ENCODE data around the gene PLSCR3. TPM values are rescaled to one million over a fixed set of nuclear protein-coding genes. Genes with fewer than 3 reads are reported as not detected.

The PLSCR3 gene
- total RNA-seq, 1 experiment from 2014 or later = 31.5 TPM

DNA sequence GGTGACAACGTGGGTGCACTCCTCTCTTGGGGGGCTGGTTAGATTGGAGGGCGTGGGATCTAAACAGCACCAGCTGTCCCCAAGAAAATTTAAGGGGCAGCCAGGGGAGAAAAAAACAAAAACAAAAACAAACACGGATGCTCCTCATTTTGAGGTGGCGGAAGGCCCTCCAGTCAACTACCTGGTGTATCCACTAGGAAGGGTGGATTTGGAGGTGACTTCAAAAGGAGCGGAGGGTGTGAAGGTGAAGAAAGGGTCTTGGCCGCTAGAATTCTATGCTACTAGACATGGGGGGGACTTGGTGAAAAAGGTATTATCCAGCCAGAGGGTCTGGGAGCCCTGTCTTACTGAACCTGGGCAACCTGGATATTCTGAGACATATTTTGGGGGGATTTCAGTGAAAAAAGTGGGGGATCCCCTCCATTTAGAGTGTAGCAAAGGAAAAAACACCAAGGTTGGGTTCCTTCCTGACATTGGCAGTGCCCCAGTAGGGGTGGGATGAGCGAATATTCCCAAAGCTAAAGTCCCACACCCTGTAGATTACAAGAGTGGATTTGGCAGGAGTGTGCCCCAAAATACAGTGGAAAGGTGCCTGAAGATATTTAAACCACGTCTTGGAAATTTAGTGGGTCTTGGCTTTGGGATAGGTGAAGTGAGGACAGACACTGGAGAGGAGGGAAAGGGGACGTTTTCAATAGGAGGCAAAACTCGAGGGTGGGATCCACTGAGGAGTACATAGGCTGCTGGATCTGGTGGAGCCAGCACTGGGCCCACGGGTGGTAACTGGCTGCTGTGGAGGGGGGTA, 44.5 kb upstream of the PLSCR3 start:
- no peak overlapping the region for H3K18ac ChIP-seq (ENCODE audit: insufficient read length, low read depth, low read length)

More for the DNA sequence above, 44.5 kb upstream of the PLSCR3 start:
- H3K4ac ChIP-seq (ENCODE audit: low read depth, low read length) = no peak overlapping the region
- no peak overlapping the region for H3K14ac ChIP-seq (ENCODE audit: insufficient read depth, low read length)
- peaks cover 33% of the 10 kb centered on the region for H3K23me2 ChIP-seq (ENCODE audit: insufficient read length, low read depth, low read length, poor library complexity, severe bottlenecking)
- H2BK120ac ChIP-seq (ENCODE audit: low read depth, low read length, poor library complexity, severe bottlenecking) = no peak overlapping the region
- H3K79me1 ChIP-seq (ENCODE audit: insufficient read depth, low read depth, low read length, poor library complexity, severe bottlenecking) = no peaks in the 10 kb centered on the region
- H3K4me1 ChIP-seq (ENCODE audit: insufficient read depth, low read length) = no peaks in the 10 kb centered on the region; the same call in 1 of the 2 replicates
- no peak overlapping the region for H2BK15ac ChIP-seq (ENCODE audit: low read depth, low read length)
- no peak overlapping the region for H3K23ac ChIP-seq (ENCODE audit: insufficient read length, low read depth, low read length)
- H3K36me3 Mint-ChIP-seq (ENCODE audit: insufficient read depth in 1 of 3, low read depth in 3 of 3) = peaks cover 0 to 13% (median 2%) of the 10 kb centered on the region in 3 experiments; a peak in 3 of 7 replicates
- DNase-seq = no peak
- no peak overlapping the region for H3K9ac ChIP-seq (ENCODE audit: extremely low read depth, insufficient read length, low read length)
- no peak overlapping the region for H2BK5ac ChIP-seq (ENCODE audit: insufficient read length, low read length)
- no peak overlapping the region for H3T11ph ChIP-seq (ENCODE audit: low read length)
- no peak overlapping the region for H2BK20ac ChIP-seq (ENCODE audit: low read depth, low read length, poor library complexity, severe bottlenecking)
- H3K56ac ChIP-seq (ENCODE audit: insufficient read length, low read depth, low read length) = no peak overlapping the region
- no peak overlapping the region for H2AFZ ChIP-seq (ENCODE audit: low read length)
- peaks cover 30% of the 10 kb centered on the region for H3K27me3 Mint-ChIP-seq (ENCODE audit: low read depth)
- H3K79me2 ChIP-seq (ENCODE audit: insufficient read depth, low read length) = no peaks in the 10 kb centered on the region
- no peak overlapping the region for H2AK5ac ChIP-seq (ENCODE audit: insufficient read length, low read length)
- H3K4me3 Mint-ChIP-seq = peak overlapping the region; percentile 91 to 93
- TF ChIP-seq CTCF (conservative IDR thresholded peaks at IDR 0.05) = no peak
- H4K8ac ChIP-seq (replicated peaks; ENCODE audit: insufficient read length, low read depth, low read length) = no peak overlapping the region
- H3K9me3 ChIP-seq (ENCODE audit: control insufficient read depth, low read depth, low read length) = no peaks in the 10 kb centered on the region
- H3K27me3 ChIP-seq (ENCODE audit: insufficient read depth, low read length) = peaks cover 7% of the 10 kb centered on the region
- no peaks in the 10 kb centered on the region for H4K20me1 ChIP-seq (ENCODE audit: control insufficient read depth, insufficient read depth, insufficient read length)
- H4K91ac ChIP-seq (ENCODE audit: insufficient read length, low read depth, low read length) = no peak overlapping the region
- peak overlapping the region in 2 of 3 experiments; percentile 32 to 94; a peak in 1 of 7 replicates for H3K27ac Mint-ChIP-seq
- H3K9me3 Mint-ChIP-seq = no peaks in the 10 kb centered on the region
- peak overlapping the region; percentile 60 for H3K4me2 ChIP-seq (ENCODE audit: insufficient read depth, insufficient read length, low read length)
- no peak overlapping the region for H2BK12ac ChIP-seq (ENCODE audit: insufficient read length, low read depth, low read length)
- H4K5ac ChIP-seq (ENCODE audit: insufficient read length, low read depth, low read length) = no peak overlapping the region
- peaks cover 32 to 37% of the 10 kb centered on the region in 2 experiments for H3K4me1 Mint-ChIP-seq
- no CpG with 5 or more reads among the region's 11 CpGs for WGBS (ENCODE audit: extremely low coverage, insufficient read length, low lambda C conversion rate)
- H3K27ac ChIP-seq (ENCODE audit: insufficient read length, low read depth, low read length) = no peak overlapping the region

Data from H9 (cell line).